HG03280 (cell line): ENCODE results near the gene ADAMTS2.

Experiments
- ATAC-seq: cut with Tn5 transposase; IDR thresholded peaks from one replicate; pipeline ENCODE4 v1.9.1; 2021; ENCODE audit warnings: mild to moderate bottlenecking, moderate library complexity; ENCODE audit not compliant: unreplicated experiment

ADAMTS2 gene

DNA sequence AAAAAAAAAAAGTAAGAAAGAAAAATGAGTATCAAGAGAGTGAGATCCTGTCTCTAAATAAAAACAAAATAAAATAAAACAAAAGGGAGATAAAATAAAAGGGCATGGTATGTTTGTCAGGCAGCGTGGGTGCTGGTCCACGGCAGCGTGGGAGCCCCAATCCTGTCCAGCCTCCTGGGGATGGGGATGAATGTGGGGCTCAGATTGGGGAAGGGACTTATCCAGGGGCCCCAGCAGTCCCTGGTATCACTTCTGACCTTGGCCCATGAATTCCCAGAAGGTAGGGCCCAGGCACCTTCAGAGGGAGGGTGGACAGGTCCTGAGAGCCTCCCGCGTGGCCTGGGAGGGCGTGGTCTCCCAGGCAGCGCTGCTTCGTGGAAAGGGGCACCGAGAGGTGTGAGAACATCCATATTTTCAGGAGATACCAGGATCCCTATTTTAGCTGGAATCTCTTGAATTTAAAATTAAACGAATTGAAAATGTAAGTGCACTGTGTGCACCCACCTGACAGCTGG lies 213.9 kb downstream of the ADAMTS2 start:
- no peak for ATAC-seq

DNA sequence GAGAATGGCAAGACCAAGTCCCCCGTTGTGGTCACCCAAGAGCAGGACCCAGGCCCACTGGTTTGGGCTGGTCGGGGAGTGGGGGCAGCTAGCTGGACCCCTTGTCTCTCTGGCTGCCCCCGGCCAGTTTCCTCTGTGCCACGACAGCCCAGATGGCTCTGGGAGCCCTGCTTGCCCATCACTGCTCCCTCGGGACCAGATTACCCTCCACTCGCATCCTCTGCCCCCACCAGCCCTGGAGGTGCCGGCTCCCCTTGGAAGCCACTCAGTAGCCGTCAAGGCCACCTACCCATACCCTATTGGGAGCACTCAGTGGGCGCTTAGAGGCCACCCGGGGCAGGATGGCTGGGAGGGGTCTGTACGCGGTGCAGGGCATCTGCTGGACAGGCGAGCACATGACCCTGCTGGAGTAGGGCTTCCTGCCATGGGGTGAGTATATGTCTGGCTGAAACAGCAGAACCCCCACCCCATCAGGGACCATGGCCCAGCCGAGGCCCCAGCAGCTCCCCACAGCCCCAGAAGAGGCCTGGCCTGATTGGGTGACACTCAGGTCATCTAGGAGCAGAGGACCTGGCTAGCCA lies 215.1 kb downstream of the ADAMTS2 start:
- no peak for ATAC-seq

DNA sequence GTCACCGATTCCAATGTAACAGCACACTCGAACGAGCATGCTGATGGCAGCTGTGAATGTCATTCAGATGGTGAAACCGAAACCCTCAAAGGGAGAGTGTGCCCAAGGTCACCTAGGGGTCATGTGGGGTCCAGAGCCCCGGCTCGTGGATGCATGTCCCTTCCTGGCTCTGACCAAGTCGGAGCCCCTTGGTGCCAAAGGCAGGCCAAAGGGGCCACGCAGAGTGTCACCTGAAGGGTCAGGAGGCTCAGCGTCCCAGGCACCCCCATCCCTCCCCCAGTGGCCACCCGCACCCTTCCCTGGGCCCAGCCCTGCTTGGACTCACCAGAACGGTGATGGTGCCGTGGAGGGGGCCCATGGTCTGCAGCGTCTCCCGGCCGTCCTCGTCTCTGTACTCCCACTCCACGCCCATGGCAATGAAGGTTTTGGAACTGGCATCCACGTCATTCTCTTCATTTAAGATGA lies 215.6 kb downstream of the ADAMTS2 start:
- ATAC-seq: no peak

DNA sequence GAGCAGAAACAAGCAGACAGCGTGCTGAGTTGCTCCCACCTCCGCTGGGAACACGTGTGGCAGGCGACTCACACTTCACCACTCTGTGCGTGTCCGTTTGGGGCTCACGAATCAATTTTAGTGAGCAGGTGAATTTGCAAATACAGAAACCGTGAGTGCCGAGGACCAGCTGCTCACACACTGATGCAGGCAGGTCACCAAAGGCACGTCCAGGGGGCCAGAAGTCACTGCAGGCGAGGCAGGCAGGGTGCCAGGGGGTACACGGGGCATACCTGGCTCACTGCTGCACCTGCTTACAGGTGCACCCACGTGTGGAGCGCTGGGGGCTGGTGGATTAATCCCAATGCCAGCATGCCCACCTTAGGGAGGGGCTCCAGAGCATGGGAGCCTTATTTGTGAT lies 216.3 kb downstream of the ADAMTS2 start:
- ATAC-seq: no peak

DNA sequence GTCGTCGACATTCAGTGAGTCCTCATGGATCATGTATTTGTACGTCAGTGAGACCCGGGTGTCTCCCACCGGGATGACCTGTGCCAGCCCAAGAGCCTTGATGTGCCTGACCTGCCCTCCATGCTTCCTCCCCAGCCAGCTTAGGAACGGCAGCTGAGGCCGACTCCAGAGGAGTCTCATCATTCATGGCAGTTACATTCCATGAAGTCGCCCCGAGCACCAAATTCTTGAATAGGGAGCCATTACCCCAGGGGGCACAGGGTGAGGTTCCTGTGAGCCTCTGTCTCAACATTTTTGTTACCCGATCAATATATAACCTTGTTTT lies 217.3 kb downstream of the ADAMTS2 start:
- no peak for ATAC-seq

DNA sequence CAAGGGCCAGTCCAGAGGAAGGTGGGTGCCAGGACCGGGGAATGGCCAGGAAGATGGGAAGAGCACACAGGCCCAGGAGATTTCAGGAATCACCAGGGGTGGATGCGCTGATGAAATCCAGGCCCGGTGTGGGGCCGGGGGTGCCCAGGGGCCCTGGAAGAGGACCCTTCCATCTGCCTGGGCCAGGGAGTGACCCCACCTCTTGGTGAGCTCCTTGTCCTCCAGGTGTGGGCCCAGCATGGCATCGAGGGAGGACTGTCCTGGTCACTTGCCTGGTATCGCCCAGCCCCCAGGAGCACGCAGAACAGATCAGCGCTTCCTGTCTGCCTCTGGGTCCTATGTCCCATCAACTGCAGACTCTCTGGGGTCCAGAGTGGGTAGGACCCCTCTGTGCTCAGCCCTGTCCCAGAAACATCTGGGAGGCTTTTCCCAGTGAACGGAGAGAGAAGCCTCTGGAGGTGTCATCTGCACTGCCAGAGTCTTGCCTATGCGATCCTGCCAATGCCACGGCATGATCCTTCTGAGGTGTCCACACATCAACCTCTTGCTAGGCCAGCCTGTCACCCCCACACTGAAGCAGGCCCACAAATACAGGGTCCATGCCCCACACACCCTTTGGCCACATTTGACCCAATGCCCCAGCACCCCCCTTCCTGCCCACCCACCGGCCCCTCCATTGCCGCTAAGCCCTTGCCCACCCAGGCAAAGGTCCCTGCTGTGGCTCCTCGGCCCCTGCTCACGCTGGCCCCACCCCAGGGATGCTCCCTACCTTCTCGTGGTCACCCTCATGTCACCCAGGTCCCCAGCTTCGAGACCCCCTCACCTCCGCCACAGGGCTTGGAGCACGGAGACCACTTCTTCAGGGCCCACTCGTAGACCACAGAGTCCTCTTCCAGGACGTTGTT lies 217.9 kb downstream of the ADAMTS2 start:
- no peak for ATAC-seq

DNA sequence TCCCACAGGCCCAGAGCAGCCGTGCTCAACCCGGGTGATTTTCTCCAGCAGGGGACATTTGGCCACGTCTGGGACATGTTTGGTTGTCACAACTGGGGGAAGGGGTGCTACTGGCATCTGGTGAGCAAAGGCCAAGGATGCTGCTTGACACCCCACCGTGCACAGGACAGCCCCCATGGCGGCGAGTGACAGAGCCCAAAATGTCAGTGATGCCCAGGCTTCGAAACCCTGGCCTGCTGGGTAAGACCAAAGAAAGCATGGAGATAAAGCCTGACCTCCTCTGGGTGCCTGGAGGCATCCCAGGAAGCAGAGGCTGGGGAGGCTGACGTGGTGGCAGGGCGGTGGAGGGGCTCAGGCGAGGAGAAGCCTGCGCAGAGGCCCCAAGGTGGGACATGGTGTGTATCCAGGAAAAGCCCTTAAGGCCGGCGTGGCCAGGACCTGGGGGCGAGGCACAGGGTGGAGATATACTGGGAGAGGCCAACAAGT lies 218.7 kb downstream of the ADAMTS2 start:
- no peak for ATAC-seq

DNA sequence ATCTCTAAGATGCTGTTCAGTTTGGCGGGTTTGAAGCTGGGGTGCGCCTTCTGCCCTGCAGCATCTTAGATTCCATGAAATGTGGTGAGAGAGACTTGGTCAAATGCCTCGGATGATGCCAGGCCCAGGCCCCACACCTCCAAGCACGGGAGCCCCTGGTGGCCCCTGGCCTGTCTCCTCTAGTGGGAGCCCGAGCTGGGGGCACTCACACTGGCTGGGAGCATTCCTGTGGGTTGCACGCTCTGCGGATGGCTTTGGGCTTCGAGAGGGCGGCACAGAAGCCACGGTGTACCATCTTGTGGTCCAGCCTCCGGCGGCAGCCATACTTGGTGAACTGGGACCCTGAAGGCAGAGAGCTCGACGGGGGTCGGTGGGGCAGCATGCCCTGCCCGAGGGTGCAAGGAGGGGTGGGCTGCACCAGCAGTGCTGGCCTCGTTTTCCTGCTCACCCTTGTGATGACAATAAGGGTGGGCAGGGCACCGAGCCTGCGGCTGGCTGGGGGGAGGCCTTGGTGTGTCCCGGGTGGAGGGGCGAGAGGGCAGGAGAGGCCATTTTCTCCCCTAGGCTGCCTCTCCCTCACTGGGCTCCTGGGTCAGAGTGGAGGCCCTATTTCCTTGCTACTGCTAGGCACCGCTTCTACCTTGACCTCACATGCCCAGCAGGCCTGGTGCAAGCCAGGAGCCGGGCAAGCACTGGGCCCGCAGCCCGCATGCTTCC lies 219.3 kb downstream of the ADAMTS2 start:
- ATAC-seq: no peak

DNA sequence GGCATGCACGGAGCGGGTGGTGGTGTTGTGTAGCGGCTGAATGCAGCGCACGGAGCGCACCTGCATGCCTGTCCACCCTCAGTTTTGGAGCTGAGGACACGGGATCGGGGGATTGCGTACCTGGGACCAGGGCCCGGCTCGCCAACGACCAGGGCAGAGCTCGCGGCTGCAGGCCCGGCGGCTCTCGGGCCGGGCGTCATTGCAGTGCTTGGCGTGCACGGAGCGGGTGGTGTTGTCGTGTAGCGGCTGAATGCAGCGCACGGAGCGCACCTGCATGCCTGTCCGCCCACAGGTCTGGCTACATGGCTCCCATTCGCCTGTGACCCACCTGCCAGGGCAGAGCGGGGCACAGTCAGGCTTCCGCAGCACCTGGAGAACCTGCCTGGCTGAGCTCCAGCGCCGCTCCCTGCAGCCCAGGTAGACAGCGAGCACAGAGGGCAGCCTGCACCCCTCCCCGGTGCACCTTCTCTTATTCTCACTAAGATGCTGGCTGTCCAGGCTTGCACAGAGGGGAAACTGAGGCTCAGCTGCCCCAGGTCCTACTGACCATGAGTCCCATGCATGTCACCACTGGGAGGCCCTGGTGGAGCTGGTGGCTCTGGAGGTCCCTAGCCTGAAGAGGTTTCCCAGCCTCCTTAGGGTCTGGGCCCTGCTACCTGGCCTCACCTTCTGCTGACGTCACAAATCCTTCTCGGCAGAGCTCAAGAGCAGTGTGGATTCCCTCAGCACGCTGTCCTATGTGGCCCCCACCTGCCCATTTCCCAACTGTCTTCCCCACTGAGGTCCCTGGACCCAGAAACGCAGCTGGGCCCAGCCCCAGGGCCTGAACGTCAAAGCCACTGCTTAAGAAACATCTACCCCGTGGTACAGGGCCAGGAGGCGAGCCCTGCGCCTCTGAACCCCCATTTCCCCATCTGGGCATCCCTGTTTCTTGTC lies 220.1 kb downstream of the ADAMTS2 start:
- no peak for ATAC-seq

DNA sequence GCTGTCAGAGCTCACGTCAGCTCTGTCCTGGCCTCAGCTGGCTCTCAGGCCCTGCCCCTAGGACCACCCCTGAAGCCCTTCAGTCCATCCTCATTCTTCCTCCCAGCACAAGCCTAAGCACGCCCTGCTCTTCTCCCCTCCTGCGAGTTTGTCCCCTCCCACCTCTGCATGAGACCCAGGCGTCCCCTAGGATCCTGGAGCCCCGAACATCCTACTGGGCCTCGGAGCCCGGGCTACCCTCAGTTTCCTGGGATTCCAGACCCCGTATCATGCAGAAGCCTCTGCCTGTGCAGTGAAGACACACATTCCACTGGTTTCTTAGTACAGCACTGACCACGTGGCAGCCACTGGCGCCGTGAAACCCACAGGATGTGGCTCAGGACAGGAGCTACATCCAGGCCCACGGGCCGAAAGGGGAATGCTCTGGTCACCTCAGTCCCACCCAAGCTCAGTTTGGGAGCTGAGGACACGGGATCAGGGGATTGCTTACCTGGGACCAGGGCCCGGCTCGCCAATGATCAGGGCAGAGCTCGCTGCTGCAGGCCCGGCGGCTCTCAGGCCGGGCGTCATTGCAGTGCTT lies 220.9 kb downstream of the ADAMTS2 start:
- ATAC-seq: no peak

DNA sequence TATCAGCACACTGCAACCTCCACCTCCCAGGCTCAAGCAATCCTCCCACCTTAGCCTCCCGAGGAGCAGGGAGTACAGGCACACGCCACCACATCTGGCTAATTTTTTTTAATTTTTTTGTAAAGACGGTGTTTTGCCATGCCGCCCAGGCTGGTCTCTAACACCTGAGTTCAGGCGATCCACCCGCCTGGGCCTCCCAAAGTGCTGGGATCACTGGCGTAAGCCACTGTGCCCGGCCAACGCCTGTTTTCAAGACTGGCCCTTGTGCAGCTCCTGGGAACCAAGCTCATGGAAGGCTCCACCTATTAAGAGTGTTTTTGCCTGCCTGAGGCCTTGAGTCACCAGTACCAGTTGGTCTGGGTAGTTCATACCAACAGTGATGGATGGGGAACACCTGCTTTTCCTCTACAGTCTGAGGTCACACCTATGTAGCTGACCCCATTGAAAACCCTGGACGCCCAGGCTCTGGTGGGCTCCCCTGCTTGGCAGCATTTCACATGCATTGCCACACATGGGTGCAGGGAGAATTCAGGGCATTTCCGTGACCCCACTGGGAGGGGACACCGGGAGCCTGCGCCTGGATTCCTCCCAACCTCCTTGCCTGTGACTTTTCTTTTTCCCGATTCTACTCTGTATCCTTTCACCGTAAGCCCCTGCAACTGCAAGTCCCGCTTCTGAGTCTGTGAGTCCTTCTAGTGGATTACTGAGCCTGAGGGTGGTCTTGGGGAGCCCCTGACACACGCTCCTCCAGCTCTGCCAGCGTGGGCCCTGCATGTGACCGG lies 221.6 kb downstream of the ADAMTS2 start:
- ATAC-seq: no peak

DNA sequence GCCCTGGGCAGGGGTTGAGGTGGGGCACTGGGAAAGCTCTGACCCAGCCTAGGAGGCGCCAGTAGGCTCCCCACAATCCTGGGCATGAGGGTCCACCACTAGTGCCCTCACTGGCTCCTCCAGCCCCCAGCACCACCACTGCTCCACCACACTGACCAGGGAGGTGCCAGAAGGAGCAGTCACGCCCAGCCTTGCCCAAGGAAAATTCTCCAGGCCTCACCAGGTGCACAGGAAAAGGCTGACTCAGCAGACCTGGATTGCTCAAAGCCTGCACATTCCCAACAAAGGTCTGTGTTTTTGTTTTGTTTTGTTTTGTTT lies 222.2 kb downstream of the ADAMTS2 start:
- no peak for ATAC-seq

DNA sequence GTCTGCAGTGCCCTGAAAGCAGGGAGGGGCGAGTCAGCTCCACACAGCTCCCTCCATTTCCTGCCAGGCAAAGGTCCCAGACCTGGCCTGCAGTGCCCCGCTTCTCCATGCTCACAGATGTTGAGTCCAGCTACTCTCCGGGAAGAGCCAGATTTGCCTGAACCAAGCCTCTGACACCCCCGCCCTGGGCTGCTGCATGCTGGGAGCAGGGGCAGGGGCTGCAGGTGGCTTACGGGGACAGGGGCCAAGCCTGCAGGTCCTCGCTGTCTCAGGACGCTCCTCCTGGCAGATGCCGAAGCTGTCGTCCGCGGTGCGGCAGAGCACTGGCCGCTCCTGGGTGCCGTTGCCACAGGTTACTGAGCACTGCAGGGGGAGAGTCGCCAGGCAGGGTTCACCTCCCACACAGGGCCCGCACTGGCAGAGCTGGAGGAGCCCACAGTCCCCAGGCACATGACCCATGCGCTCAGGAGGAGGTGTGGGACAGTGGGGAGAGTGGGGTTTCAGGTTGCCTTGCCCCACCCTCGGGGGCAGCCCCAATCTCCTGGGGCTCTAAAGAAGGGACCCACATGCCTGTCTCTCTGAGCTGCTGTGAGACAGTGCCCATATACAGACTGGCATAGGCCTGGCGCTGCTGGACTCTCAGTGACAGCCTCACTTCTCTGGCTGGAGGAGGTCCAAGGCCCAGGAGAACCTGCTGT lies 222.7 kb downstream of the ADAMTS2 start:
- no peak for ATAC-seq

DNA sequence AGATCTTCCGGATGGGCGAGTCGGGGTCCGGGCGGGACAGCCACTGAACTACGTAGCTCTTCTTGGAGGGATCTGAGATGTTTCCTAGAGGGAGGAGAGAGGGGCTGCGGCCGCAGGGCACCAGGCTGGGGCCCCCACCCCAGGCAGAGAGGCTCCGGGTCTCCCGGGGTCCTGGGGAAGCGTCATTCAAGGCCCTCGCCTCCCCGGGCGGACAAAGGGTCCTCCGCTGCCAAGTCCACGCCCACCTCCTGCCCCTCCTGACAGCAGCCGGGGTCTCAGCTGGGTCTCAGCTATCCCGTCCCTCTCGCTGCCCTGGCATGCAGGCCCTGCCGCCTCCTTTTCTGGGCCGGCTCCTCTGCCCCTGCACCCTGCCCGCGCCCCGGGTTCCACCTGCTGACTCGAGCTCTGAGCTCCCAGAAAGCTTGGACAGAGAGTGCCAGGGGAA lies 223.6 kb downstream of the ADAMTS2 start:
- no peak for ATAC-seq

DNA sequence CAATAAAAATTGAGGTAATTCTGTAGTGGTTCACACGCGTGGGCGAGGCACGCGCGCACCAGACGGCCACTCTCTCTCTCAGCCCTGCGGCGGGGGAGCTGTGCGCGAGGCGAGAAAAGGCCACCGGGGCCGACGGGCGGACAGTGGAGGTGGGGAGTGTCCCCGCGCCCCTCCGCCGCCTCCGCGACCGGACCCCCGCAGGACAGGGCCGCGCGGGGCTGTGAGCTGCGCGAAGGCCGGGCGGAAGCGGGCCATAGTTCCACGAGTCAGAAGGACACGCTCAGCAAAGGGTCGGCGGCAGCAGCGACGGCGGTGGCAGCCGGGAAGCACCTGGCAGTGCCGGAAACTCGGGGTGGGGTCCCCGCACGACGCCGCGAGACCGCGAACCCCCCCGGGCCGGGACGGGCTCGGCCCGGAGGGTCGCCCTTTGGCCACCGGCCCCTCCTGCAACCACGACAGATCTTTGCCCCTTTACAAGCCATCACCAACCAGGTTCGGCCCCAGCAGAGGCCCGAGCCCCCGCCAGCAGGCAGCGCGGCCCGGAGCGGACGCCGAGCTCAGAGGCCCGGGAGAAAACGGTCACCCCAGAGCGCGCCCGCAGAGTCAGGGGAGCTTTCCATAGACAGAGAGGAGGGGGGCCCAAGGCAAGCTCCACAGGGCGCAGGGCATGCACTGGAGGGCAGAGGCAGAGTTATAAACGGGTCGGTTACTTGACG lies 224.2 kb downstream of the ADAMTS2 start:
- ATAC-seq: no peak

DNA sequence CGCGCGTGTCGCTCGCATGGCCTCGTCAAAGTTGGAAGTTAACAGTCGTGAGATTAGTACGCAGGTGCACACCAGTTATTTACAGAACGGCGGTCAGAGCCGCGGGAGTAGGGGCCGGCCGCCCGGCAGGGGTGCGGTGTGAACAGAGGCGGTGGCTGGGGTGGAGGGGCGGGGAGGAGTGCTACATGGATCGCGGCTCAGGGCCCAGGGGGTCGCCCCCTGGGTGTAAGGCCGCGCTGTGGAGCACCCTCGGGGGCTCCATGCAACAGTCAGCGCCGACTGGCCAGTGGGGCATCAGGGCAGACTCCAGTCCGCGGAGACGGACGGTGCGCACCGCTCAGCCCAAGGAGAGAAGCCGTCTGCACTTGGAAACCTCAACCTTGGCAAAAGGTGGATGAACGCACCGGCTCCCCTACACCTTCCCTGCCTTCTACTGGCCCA lies 224.8 kb downstream of the ADAMTS2 start:
- no peak for ATAC-seq

DNA sequence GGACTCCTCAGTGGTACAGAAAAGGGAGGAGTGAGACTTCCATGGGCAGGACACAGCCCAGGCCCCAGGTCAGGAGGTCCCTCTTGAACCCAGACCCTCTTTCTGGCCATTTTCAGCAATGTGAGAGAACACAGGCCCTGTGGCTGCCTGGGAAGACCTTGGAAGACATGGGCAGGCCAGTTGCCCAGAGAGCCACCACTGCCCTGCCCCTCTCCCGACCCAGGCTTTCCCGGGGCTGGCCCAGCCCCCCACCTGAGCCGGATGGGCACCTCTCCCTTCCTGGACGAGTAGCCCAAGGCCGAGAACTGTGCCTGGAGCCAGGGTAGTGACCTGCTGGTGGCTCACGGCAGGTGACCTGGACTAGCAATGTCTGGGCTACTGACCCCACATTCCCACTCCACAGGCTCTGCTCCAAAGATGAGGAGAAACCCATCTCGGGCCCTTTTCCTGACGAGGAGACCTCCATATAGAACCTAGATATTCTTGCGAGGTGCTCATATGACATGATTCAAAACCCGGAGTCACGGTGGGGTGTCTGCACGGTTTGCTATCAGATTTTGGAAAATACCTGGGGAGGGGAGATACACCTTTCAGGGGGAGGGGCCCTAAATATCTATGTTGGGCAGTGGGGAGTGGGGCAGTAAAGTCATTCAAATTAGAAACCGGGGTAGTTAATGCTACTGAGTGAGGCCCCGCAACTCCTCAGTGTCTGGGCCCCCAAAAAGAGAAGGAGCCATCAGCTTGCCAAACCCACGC lies 225.7 kb downstream of the ADAMTS2 start:
- ATAC-seq: no peak
